Bronchial epithelial cell (primary cell): ENCODE data around the gene PCDHGB5. TPM values are rescaled to one million over a fixed set of nuclear protein-coding genes. Genes with fewer than 3 reads are reported as not detected.
"Not testable (repeated sequence)": the region's sequence is repeated elsewhere in the genome, so short reads cannot be mapped to it uniquely, and the experiment has no call there.

Experiments used
- DNase-seq: peaks from one replicate; pipeline ENCODE4 v3.0.0-alpha.2; 2010; ENCODE audit warnings: low read depth
- FAIRE-seq: peaks from 2 replicates; lab custom pipeline; 2011; peaks lifted over from hg19 to GRCh38; lab: Jason Lieb, UNC
- H3K27me3 ChIP-seq: 2 replicates; pipeline ENCODE4 v1.5.1; 2011; ENCODE audit warnings: low read length; ENCODE audit not compliant: control insufficient read depth, insufficient read depth
- H3K36me3 ChIP-seq: 2 replicates; pipeline ENCODE4 v1.5.1; 2011; ENCODE audit warnings: low read length; ENCODE audit not compliant: control insufficient read depth, insufficient read depth
- H3K4me3 ChIP-seq: 2 replicates; pipeline ENCODE4 v1.5.1; 2011; ENCODE audit warnings: mild to moderate bottlenecking, low read depth, low read length, control low read depth
- total RNA-seq: library from RNA; depleted of rRNA; stranded (reverse); fragments of >200 nt; gene quantifications from 2 replicates; pipeline ENCODE4 v1.2.1, GENCODE V29; 2014
- TF ChIP-seq, protein P1 (sequence below): IDR thresholded peaks from 2 replicates; pipeline ENCODE4 v1.5.1; 2011; ENCODE audit warnings: mild to moderate bottlenecking, moderate library complexity, low read length, control low read depth, inconsistent platforms; ENCODE audit not compliant: insufficient read depth, severe bottlenecking

PCDHGB5 gene
- total RNA-seq, 1 donor from 2014 or later = 2.4 TPM

DNA sequence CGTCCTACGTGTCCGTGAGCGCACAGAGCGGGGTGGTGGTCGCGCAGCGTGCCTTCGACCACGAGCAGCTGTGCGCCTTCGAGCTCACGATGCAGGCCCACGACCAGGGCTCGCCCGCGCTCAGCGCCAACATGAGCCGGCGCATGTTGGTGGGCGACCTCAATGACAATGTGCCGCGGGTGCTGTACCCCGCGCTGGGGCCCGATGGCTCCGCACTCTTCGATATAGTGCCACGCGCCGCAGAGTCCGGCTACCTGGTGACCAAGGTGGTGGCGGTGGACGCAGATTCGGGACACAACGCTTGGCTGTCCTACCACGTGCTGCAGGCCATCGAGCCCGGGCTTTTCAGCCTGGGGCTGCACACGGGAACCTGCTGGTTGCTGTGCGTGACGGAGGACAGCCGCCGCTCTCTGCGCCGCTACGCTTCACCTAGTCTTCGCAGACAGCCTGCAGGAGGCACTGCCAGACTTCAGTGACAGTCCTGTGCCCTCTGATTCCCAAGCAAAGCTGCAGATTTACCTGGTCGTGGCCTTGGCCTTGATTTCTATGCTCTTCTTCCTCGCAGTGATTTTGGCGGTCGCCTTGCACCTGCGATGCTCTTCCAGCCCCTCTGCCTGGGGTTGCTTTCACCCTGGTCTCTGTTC lies 30.2 kb downstream of the PCDHGB5 start:
- no peak overlapping the region for H3K4me3 ChIP-seq
- DNase-seq (no peak), FAIRE-seq (no peak)
- no peaks in the 10 kb centered on the region for H3K36me3 ChIP-seq
- TF ChIP-seq, protein P1, sequence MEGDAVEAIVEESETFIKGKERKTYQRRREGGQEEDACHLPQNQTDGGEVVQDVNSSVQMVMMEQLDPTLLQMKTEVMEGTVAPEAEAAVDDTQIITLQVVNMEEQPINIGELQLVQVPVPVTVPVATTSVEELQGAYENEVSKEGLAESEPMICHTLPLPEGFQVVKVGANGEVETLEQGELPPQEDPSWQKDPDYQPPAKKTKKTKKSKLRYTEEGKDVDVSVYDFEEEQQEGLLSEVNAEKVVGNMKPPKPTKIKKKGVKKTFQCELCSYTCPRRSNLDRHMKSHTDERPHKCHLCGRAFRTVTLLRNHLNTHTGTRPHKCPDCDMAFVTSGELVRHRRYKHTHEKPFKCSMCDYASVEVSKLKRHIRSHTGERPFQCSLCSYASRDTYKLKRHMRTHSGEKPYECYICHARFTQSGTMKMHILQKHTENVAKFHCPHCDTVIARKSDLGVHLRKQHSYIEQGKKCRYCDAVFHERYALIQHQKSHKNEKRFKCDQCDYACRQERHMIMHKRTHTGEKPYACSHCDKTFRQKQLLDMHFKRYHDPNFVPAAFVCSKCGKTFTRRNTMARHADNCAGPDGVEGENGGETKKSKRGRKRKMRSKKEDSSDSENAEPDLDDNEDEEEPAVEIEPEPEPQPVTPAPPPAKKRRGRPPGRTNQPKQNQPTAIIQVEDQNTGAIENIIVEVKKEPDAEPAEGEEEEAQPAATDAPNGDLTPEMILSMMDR = no peak
- H3K27me3 ChIP-seq = peaks cover 5% of the 10 kb centered on the region

DNA sequence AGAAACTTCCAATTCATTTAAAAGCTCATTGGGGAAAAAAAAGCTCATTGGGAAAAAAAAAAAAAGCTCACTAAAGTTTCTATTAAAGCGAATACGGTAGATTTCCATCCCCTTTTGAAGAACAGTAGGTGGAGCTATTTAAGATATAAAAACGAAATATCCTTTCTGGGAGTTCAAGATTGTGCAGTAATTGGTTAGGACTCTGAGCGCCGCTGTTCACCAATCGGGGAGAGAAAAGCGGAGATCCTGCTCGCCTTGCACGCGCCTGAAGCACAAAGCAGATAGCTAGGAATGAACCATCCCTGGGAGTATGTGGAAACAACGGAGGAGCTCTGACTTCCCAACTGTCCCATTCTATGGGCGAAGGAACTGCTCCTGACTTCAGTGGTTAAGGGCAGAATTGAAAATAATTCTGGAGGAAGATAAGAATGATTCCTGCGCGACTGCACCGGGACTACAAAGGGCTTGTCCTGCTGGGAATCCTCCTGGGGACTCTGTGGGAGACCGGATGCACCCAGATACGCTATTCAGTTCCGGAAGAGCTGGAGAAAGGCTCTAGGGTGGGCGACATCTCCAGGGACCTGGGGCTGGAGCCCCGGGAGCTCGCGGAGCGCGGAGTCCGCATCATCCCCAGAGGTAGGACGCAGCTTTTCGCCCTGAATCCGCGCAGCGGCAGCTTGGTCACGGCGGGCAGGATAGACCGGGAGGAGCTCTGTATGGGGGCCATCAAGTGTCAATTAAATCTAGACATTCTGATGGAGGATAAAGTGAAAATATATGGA lies 32.8 kb downstream of the PCDHGB5 start, which contains the start of gene PCDHGA12:
TSS of gene PCDHGA12 (plus strand) at position 176 of the 782 bp plus-strand sequence. CDS start at position 429, 253 bp downstream.
- Histone ChIP-seq H3K4me3 (peak within 1 kb of the TSS; percentile 31), H3K27me3 (peaks cover 2% of the 10 kb centered on the region), H3K36me3 (no peaks in the 10 kb centered on the region)
- TF ChIP-seq, protein P1 = peak; percentile 45
- no peak for FAIRE-seq
- DNase-seq = peak; percentile 72

DNA sequence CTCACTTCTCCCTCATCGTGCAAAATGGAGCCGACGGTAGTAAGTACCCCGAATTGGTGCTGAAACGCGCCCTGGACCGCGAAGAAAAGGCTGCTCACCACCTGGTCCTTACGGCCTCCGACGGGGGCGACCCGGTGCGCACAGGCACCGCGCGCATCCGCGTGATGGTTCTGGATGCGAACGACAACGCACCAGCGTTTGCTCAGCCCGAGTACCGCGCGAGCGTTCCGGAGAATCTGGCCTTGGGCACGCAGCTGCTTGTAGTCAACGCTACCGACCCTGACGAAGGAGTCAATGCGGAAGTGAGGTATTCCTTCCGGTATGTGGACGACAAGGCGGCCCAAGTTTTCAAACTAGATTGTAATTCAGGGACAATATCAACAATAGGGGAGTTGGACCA lies 33.5 kb downstream of the PCDHGB5 start:
- FAIRE-seq = no peak
- peak overlapping the region; percentile 20 for H3K4me3 ChIP-seq

DNA sequence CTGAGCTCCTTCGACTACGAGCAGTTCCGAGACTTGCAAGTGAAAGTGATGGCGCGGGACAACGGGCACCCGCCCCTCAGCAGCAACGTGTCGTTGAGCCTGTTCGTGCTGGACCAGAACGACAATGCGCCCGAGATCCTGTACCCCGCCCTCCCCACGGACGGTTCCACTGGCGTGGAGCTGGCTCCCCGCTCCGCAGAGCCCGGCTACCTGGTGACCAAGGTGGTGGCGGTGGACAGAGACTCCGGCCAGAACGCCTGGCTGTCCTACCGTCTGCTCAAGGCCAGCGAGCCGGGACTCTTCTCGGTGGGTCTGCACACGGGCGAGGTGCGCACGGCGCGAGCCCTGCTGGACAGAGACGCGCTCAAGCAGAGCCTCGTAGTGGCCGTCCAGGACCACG lies 34.6 kb downstream of the PCDHGB5 start:
- not testable (repeated sequence) for H3K27me3 ChIP-seq, H3K4me3 ChIP-seq, DNase-seq, FAIRE-seq, H3K36me3 ChIP-seq

More for the DNA sequence above, 33.5 kb downstream of the PCDHGB5 start:
- TF ChIP-seq, protein P1 = no peak
- no peaks in the 10 kb centered on the region for H3K36me3 ChIP-seq
- peaks cover 2% of the 10 kb centered on the region for H3K27me3 ChIP-seq
- DNase-seq = peak; percentile 7

DNA sequence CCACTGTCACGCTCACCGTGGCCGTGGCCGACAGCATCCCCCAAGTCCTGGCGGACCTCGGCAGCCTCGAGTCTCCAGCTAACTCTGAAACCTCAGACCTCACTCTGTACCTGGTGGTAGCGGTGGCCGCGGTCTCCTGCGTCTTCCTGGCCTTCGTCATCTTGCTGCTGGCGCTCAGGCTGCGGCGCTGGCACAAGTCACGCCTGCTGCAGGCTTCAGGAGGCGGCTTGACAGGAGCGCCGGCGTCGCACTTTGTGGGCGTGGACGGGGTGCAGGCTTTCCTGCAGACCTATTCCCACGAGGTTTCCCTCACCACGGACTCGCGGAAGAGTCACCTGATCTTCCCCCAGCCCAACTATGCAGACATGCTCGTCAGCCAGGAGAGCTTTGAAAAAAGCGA lies 35.0 kb downstream of the PCDHGB5 start:
- not testable (repeated sequence) for H3K27me3 ChIP-seq, H3K36me3 ChIP-seq, DNase-seq, H3K4me3 ChIP-seq, FAIRE-seq

DNA sequence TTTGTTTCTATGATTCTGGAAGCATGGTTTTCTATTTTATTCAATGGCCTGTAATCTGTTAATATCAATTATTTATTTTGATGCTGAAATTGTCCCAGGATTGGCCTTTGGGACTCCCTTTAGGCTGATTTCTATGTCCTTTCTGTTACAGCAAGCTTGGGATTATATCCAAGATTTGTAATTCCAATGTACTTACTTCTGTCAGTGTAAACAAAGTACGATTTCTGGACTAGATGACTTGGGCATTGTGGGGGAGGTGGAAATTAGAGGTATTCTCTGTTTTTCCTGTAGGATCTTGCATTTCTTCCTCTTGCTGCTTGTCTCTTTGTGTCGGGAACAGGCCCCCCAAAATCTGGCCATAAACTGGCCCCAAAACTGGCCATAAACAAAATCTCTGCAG lies 36.3 kb downstream of the PCDHGB5 start:
- no peak for FAIRE-seq
- H3K27me3 ChIP-seq = peaks cover 2% of the 10 kb centered on the region
- DNase-seq = no peak
- no peaks in the 10 kb centered on the region for H3K36me3 ChIP-seq
- TF ChIP-seq, protein P1 = no peak
- no peak overlapping the region for H3K4me3 ChIP-seq
